GM19351 (cell line): ENCODE results near the gene DNM3.
A peak's percentile ranks its signal among the peaks of the same experiment; 100 is the strongest.
"Not testable (repeated sequence)": the region's sequence is repeated elsewhere in the genome, so short reads cannot be mapped to it uniquely, and the experiment has no call there.

Experiments
- ATAC-seq: cut with Tn5 transposase; IDR thresholded peaks from one replicate; pipeline ENCODE4 v1.9.1; 2021; ENCODE audit warnings: mild to moderate bottlenecking, moderate library complexity; ENCODE audit not compliant: unreplicated experiment

Gene DNM3

DNA sequence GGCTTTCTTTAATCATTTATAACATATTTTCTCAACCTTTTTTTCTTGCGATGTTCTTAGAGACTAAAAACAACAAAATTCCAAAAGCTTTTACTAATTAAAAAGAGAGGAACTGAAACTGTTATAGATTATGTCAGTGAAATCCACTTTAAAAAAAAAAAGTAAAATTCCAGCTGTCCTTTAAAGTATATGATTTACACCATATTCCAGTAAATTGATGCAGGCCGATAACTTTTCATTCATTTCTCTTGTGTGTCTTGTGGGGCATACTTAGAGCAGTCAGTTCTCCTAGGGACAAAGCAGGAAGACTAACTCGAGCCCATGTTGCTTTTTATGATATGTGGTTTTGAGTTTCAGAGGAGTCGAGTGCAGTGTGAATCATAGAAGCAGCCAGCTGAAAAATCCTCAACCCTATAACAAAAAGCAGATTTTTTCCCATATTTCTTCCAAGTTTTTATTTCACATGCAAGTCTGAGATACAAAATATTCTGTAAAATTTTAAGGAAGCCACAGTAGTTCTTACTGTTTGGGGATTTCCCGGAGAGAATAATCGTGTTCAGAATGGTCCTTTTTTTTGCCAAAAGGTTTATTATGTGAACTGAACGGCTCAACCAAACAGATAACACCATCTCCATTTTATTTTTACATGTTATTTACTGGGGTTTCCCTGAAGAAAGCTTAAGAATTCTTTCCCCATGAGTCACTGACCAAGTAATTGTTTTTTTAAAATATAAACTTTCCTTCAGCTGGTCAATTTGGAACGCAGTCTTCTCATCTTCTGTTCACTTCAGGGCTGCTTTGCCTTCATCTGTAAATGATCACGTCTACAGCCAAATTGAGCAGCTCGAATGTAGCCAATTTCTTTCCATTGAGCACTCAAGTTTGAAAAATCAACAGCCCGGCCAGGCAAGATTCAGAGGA is 502.2 kb downstream of the DNM3 start:
- ATAC-seq, result peak; percentile 12

DNA sequence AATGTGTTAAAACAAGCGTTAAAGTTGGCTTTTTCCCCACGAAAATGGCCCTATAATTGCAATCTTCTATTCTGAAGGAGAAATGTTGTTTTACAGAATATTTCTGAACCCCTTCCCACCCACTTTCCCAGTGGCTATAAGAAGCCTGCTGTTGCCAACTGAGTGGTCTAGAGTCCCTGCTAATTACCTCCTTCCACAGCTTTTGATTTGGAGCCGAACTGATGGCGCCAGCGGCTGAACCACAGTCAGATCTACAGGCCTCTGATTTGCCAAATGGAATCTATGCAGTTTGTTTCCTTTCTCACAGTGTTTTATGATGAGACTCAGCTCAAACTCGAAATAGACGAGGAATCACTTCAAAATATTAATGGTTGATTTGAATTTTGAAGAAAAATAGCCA is 503.1 kb downstream of the DNM3 start:
- ATAC-seq, result no peak

DNA sequence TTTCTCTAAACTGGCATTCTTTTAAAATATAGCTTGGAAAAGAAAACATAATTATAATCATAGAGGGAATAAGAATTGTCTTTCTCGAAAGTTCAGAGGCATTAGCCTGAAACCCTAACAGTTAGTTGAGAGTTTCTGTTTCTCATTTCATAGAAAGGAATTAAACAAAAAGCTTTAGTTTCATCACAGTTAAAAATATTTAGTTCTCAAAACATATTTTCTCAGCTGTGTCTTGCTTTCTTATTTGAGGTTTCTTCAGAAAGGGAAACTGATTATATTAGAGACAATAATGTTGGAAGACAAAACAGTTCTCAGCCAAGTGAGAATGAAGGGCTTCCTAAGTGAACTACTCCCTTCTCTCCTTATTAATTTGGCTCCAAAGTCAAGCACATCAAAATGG is 503.8 kb downstream of the DNM3 start:
- no peak for ATAC-seq

DNA sequence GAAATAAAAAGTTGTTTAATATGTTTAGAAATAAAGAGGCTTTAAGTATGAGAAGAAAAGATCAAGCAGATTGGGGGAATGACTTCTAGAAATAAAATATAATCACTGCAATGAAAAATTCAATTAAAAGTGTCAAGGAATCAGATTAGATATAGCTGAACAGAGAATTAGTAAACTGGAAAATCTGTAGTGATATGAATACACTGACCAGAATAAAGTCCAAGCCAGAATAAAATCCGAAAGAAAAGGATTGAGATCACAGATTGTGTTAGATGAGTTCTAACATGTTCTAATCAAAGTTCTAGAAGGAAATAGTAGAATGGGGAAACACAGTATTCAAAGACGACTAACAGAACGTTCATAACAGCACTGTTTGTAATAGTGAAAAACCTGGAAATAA is 506.1 kb downstream of the DNM3 start:
- no peak for ATAC-seq

DNA sequence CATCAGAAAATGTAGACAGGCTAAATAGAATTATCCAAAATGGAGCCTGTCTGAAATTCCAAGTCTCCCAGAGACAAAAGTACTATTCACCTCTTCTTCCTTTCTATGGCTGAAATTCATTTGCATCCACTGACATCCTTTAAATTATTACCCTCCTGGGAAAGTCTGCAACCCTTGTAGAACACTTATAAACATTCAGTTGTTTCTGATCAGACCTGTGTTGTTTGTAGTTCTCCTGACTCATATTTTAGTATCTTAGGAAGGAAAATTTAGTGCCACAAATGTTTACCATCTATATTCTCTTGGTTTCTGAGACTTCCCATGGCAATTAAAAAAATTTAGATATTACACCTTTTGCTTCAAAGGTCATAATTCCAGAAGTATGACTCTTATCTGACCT is 509.6 kb downstream of the DNM3 start:
- ATAC-seq, result no peak

GRCh38 chr1:172351346-172351745 is 510.0 kb downstream of the DNM3 start:
- no peak for ATAC-seq

- ATAC-seq, result no peak
Observed at GRCh38 chr1:172351754-172352161, 510.5 kb downstream of the DNM3 start.

GRCh38 chr1:172352435-172352834 is 511.1 kb downstream of the DNM3 start:
- ATAC-seq, result no peak

GRCh38 chr1:172354291-172355274 is 513.3 kb downstream of the DNM3 start:
- ATAC-seq, result no peak

DNA sequence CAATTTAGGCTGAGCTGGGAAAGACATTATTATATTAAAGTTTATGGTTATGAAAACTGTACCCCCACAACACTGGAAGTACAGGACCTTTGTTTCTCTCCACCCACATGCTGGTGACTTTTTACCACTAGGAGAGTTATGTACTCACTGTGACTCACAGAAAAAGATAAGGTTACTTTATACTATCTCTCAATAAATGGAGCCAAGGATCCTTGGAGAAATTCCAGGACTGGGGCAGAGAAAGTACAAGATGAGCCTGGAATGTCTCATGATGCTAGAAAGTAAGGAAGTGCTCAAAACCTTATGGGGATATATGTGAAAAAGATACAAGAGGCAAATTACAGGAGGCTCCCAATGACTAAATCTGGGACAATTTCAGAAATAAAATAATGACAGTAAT is 515.3 kb downstream of the DNM3 start:
- ATAC-seq, result no peak

GRCh38 chr1:172357753-172358385 is 516.6 kb downstream of the DNM3 start:
- peak; percentile 17 for ATAC-seq

DNA sequence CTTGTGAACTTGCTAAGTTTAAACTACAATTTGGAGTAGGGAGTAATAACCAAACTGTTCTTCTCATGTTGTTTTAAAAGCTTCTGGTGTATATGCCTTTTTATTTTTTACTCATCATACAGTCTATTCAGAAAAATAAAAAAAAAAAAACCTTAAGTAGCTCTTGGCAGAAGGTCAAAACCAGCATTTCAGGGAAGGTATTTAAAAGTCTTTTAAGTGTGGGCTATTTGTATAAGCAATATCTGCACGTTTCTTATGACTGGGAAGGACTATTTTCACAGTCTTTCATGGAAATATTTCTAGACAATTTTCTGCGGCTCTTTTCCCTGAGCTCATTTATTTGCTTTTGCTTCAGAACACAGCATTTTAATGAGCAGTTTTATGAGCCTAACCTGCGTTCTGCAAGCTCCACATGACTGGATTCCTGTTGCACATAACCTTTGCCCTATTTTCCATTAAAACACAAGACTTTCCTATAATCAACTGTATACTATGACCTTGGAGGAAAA is 518.2 kb downstream of the DNM3 start:
- no peak for ATAC-seq

GRCh38 chr1:172360511-172360910 is 519.2 kb downstream of the DNM3 start:
- ATAC-seq, result no peak

DNA sequence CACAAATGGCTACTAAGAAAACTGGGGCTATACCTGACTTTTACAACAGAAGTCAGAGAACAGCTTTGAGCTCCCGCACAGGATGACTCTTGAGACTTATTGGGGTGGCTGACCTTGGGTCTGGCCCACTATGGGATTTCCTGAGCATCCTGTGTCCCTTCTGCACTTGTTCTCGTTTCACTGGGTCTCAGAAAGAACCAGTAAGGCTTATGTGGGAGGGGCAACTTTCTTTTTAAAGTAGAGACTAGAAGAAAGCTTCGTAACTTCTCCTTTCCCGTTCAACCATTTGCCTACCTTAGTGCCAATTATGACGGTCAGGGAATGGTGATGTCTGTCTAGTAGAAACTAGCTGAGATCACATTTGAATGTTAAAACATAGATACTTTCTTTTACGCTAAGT is 519.7 kb downstream of the DNM3 start:
- no peak for ATAC-seq

DNA sequence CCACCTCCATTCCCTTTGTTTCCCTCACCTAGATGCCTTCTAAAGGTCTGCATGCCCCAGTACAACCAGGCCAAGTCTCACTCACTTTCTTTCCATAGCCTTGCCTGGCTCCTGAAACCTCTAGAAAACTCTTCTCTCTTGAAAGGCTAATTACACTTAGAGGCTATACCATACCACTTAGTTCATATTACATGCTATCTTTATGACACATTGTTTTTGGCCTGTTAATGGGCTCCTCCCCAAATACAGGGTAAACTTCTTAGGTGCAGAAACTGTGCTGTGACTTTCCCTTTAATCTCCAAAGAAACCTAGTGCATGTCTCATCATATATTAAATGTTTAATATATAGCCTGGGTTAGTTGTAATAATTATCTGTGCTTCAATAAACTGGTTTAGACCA is 522.6 kb downstream of the DNM3 start:
- ATAC-seq, result no peak

DNA sequence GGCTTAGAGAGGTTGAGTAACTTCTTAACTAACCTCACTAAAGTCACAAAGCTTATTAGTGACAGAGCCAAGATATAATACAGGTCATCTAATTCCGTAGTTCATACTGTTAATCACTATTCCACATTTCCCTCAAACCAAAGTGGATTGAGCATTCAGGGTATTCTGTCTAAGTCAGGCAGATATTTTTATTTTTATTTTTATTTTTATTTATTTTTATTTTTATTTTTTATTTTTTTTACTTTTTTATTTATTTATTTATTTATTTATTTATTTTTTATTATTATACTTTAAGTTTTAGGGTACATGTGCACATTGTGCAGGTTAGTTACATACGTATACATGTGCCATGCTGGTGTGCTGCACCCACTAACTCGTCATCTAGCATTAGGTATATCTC is 530.3 kb downstream of the DNM3 start:
- not testable (repeated sequence) for ATAC-seq

DNA sequence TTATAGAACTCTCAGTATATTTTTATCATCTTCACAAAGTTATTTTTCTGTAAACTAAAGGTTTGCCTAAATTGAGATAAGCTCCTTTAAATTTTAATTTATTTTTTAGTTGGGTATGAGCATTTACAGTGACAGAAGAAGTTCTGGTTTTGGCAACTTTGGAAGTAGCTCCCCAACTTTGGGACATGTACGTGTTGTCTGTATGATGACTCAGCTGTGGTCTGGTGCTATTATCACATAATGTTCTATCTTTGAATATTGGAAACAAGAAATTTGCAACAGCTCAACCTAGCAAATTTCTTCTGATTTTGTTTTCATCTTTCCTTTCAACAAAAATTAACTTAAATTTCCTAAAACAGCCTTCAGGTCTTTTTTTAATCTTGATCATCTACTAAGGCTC is 532.6 kb downstream of the DNM3 start:
- no peak for ATAC-seq

DNA sequence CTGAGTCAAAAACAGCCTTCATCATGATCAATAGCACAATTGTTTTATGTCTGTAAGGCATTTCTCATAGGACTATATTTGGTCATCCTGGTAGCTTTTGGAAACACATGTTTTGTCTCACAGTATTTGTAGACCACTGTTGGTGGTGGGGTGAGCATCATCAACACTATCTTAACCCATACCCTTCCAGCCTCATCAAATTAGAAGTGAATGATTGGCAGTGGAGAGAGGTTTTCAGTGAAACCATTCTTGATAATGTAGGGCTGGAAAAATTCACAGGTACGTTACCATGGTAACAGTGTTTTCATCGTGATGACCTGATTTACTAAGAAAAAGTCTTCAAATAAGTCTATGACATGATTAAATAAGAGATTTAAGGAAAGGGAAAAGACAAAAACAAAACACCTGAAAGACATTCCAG is 533.9 kb downstream of the DNM3 start:
- no peak for ATAC-seq

- ATAC-seq, result no peak
Observed at GRCh38 chr1:172376431-172376830, 535.1 kb downstream of the DNM3 start.

DNA sequence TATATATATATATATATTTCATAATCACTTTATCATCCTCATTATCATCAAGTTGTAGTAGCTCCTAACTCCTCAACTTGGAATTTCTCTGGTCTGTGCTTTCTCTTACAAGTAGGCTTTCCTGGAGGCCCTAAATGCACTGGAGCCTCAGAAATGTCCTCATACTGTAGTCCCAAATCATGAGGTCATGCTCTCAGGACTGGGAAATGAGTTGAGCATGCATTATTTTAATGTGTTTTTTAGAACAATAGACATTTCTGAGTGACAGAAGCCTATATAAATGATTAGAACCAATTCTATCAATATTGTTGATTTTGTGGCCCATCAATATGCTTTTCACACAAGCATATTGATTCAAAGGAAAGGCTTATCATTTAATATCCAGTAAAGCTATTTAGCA is 536.3 kb downstream of the DNM3 start:
- ATAC-seq, result no peak
